ENCODE measurements around the gene HNRNPH3. TPM values are rescaled to one million over a fixed set of nuclear protein-coding genes. Genes with fewer than 3 reads are reported as not detected.
A peak's percentile ranks its signal among the peaks of the same experiment; 100 is the strongest.

HNRNPH3 gene
- total RNA-seq, 3 donors from 2014 or later (not counting 1 experiment from before 2014, with no cell fraction given): 132 to 162 (median 142) TPM

GRCh38 chr10:68336754-68337351, 5.0 kb downstream of the HNRNPH3 start:
- Histone ChIP-seq H3K9me3 (ENCODE audit: control insufficient read depth, insufficient read depth, low read length) (no peaks in the 10 kb centered on the region), H3K36me3 (ENCODE audit: control insufficient read depth, insufficient read depth, low read length) (peaks cover 39% of the 10 kb centered on the region), H3K4me3 (ENCODE audit: low read length) (no peak overlapping the region), H3K27ac (ENCODE audit: low read length) (no peak overlapping the region), H3K4me1 (ENCODE audit: control insufficient read depth, insufficient read depth, low read length) (peaks cover 2% of the 10 kb centered on the region), H3K27me3 (ENCODE audit: control insufficient read depth, insufficient read depth, low read length) (no peaks in the 10 kb centered on the region)
- H3K36me3 Mint-ChIP-seq: peaks cover 7% of the 10 kb centered on the region
- H3K9me3 Mint-ChIP-seq: no peaks in the 10 kb centered on the region
- peak overlapping the region; percentile 97 to 99 for H3K27ac Mint-ChIP-seq
- peak overlapping the region; percentile 72 for H3K4me3 Mint-ChIP-seq
- intact Hi-C loops (cut with micrococcal nuclease): no loop called here
- peak in 1 of 2 donors; percentile 11 for DNase-seq
- no peak for TF ChIP-seq CTCF (IDR thresholded peaks at IDR 0.05)
- 69% methylated on average over 7 of the region's 7 CpGs for WGBS (ENCODE audit: insufficient coverage)
- no peak for ATAC-seq
- H3K4me1 Mint-ChIP-seq: peaks cover 61 to 71% of the 10 kb centered on the region in 2 donors
- no peaks in the 10 kb centered on the region for H3K27me3 Mint-ChIP-seq (ENCODE audit: low read depth in 2 of 2)

GRCh38 chr10:68340358-68341080, 8.7 kb downstream of the HNRNPH3 start:
- TF ChIP-seq CTCF (IDR thresholded peaks at IDR 0.05): no peak
- Histone ChIP-seq H3K4me3 (ENCODE audit: low read length) (no peak overlapping the region), H3K27me3 (ENCODE audit: control insufficient read depth, insufficient read depth, low read length) (no peaks in the 10 kb centered on the region), H3K9me3 (ENCODE audit: control insufficient read depth, insufficient read depth, low read length) (no peaks in the 10 kb centered on the region), H3K4me1 (ENCODE audit: control insufficient read depth, insufficient read depth, low read length) (no peaks in the 10 kb centered on the region), H3K36me3 (ENCODE audit: control insufficient read depth, insufficient read depth, low read length) (peaks cover 73% of the 10 kb centered on the region), H3K27ac (ENCODE audit: low read length) (no peak overlapping the region)
- intact Hi-C loops (cut with micrococcal nuclease): no loop called here
- Mint-ChIP-seq H3K36me3 (peaks cover 28% of the 10 kb centered on the region), H3K4me3 (no peak overlapping the region), H3K27ac (peak overlapping the region; percentile 20 to 29), H3K27me3 (ENCODE audit: low read depth in 2 of 2) (no peaks in the 10 kb centered on the region), H3K9me3 (no peaks in the 10 kb centered on the region), H3K4me1 (peaks cover 37 to 39% of the 10 kb centered on the region in 2 donors)
- DNase-seq: no peak
- 95% methylated on average over 8 of the region's 8 CpGs for WGBS (ENCODE audit: insufficient coverage)
- no peak for ATAC-seq

- Mint-ChIP-seq H3K4me1 (peaks cover 12 to 14% of the 10 kb centered on the region in 2 donors), H3K27ac (peak overlapping the region; percentile 38 to 56)
- intact Hi-C loops (cut with micrococcal nuclease): no loop called here
Observed at GRCh38 chr10:68342909-68343516, 11.1 kb downstream of the HNRNPH3 start.

More at GRCh38 chr10:68342909-68343516, 11.1 kb downstream of the HNRNPH3 start:
- Histone ChIP-seq H3K4me3 (ENCODE audit: low read length) (no peak overlapping the region), H3K36me3 (ENCODE audit: control insufficient read depth, insufficient read depth, low read length) (peaks cover 73% of the 10 kb centered on the region), H3K4me1 (ENCODE audit: control insufficient read depth, insufficient read depth, low read length) (no peaks in the 10 kb centered on the region), H3K27ac (ENCODE audit: low read length) (no peak overlapping the region), H3K27me3 (ENCODE audit: control insufficient read depth, insufficient read depth, low read length) (no peaks in the 10 kb centered on the region), H3K9me3 (ENCODE audit: control insufficient read depth, insufficient read depth, low read length) (no peaks in the 10 kb centered on the region)
- WGBS (ENCODE audit: insufficient coverage): 100% methylated on average over 3 of the region's 3 CpGs
- Mint-ChIP-seq H3K27me3 (ENCODE audit: low read depth in 2 of 2) (no peaks in the 10 kb centered on the region), H3K36me3 (peaks cover 29% of the 10 kb centered on the region), H3K9me3 (no peaks in the 10 kb centered on the region), H3K4me3 (no peak overlapping the region)
- DNase-seq (no peak), ATAC-seq (no peak)
- no peak for TF ChIP-seq CTCF (IDR thresholded peaks at IDR 0.05)

All from natural killer cell (primary cell).